Keratinocyte (primary cell): ENCODE results near the gene PKHD1. TPM values are rescaled to one million over a fixed set of nuclear protein-coding genes. Genes with fewer than 3 reads are reported as not detected.

ENCODE experiments used
- DNase-seq: peaks from one replicate; pipeline ENCODE4 v3.0.0-alpha.2; 2011; ENCODE audit warnings: low read depth, missing footprints, low spot score
- FAIRE-seq: peaks from 2 replicates; lab custom pipeline; 2011; peaks lifted over from hg19 to GRCh38; lab: Jason Lieb, UNC
- H2AFZ ChIP-seq: 2 replicates; pipeline ENCODE4 v1.6.0; 2012; ENCODE audit warnings: low read length, control low read depth, inconsistent platforms; ENCODE audit not compliant: control insufficient read depth
- H3K27ac ChIP-seq: 2 replicates; pipeline ENCODE4 v1.5.1; 2011; ENCODE audit warnings: low read length; ENCODE audit not compliant: control insufficient read depth, insufficient read depth
- H3K27me3 ChIP-seq: 3 replicates; pipeline ENCODE4 v1.6.0; 2011; ENCODE audit warnings: low read length; ENCODE audit not compliant: control insufficient read depth, insufficient read depth; ENCODE audit errors: extremely low read depth
- H3K36me3 ChIP-seq, 2 experiments: 2 replicates in 1 of 2; 3 replicates in 1 of 2; pipeline ENCODE4 v1.5.1; 2011; ENCODE audit warnings: low read length in 2 of 2, mild to moderate bottlenecking in 1 of 2; ENCODE audit not compliant: control insufficient read depth in 2 of 2, insufficient read depth in 2 of 2; ENCODE audit errors: extremely low read depth in 1 of 2
- H3K4me1 ChIP-seq: 3 replicates; pipeline ENCODE4 v1.5.1; 2011; ENCODE audit warnings: low read length; ENCODE audit not compliant: control insufficient read depth, insufficient read depth; ENCODE audit errors: extremely low read depth
- H3K4me2 ChIP-seq: 3 replicates; pipeline ENCODE4 v1.6.0; 2011; ENCODE audit warnings: low read depth, low read length; ENCODE audit not compliant: control insufficient read depth, insufficient read depth; ENCODE audit errors: extremely low read depth
- H3K4me3 ChIP-seq, 3 experiments: fragments of 200-600 bp in 1 of 3; sonication (generic) in 1 of 3; 2 replicates in 2 of 3; 3 replicates in 1 of 3; pipeline ENCODE4 v1.5.1; 2011 to 2016; ENCODE audit warnings: low read length in 3 of 3, mild to moderate bottlenecking in 3 of 3, control low read depth in 2 of 3, inconsistent platforms in 1 of 3, low read depth in 1 of 3, mixed read lengths in 1 of 3, mixed run types in 1 of 3, moderate library complexity in 1 of 3; ENCODE audit not compliant: control insufficient read depth in 2 of 3, insufficient read depth in 2 of 3; ENCODE audit errors: extremely low read depth in 1 of 3
- H3K79me2 ChIP-seq: 2 replicates; pipeline ENCODE4 v1.6.0; 2012; ENCODE audit warnings: low read length; ENCODE audit not compliant: control insufficient read depth, insufficient read depth
- H3K9ac ChIP-seq: 3 replicates; pipeline ENCODE4 v1.6.0; 2011; ENCODE audit warnings: low read length; ENCODE audit not compliant: control insufficient read depth, insufficient read depth; ENCODE audit errors: extremely low read depth
- H3K9me1 ChIP-seq: 3 replicates; pipeline ENCODE4 v1.6.0; 2011; ENCODE audit warnings: low read length; ENCODE audit not compliant: control insufficient read depth, insufficient read depth; ENCODE audit errors: extremely low read depth
- H3K9me3 ChIP-seq: 2 replicates; pipeline ENCODE4 v1.5.1; 2012; ENCODE audit warnings: low read depth, low read length; ENCODE audit not compliant: control insufficient read depth
- H4K20me1 ChIP-seq: 3 replicates; pipeline ENCODE4 v1.6.0; 2011; ENCODE audit warnings: low read length; ENCODE audit not compliant: control insufficient read depth, insufficient read depth; ENCODE audit errors: extremely low read depth
- CTCF ChIP-seq, 3 experiments: IDR thresholded peaks in 1 of 3; conservative IDR thresholded peaks in 1 of 3; optimal IDR thresholded peaks in 1 of 3; 2 replicates in 2 of 3; 3 replicates in 1 of 3; pipeline versions ENCODE3 to v1.5.1; 2011; ENCODE audit warnings: low read length in 3 of 3, mild to moderate bottlenecking in 3 of 3, moderate library complexity in 2 of 3, control low read depth in 1 of 3, inconsistent platforms in 1 of 3; ENCODE audit not compliant: insufficient read depth in 2 of 3; ENCODE audit errors: extremely low read depth in 1 of 3
- EZH2 ChIP-seq: IDR thresholded peaks from one replicate; pipeline ENCODE4 v1.6.1; 2012; ENCODE audit warnings: inconsistent platforms, mild to moderate bottlenecking, low read length, moderate library complexity
- dilution Hi-C: fragments of 300-500 bp; cut with MboI; formaldehyde crosslinking; loops from one replicate; pipeline ENCODE4 v1.7.0; 2020; ENCODE audit warnings: low sequenced_read_pairs; ENCODE audit not compliant: extremely low pct_ligation_motif_present
- polyA plus RNA-seq, 5 experiments: library from polyadenylated mRNA; depleted of rRNA in 3 of 5; stranded (reverse) in 3 of 5; stranded (forward) in 1 of 5; unstranded in 1 of 5; fragments of >200 nt; gene quantifications; 1 replicate in 1 of 5; 2 replicates in 3 of 5; 3 replicates in 1 of 5; pipeline versions ENCODE4 v1.2.1 to v1.2.3, GENCODE V29; 2011 to 2012; ENCODE audit warnings: missing spikeins in 2 of 5, low read depth in 1 of 5, low replicate concordance in 1 of 5

The PKHD1 gene
- polyA plus RNA-seq, 1 donor (not counting 4 experiments of a cell fraction or from before 2014, with no cell fraction given), result under 0.01 TPM

GRCh38 chr6:51675020-51675921 lies 412.1 kb downstream of the PKHD1 start:
- H3K79me2 ChIP-seq, result no peaks in the 10 kb centered on the region
- H3K4me3 ChIP-seq, result no peak overlapping the region
- no peak overlapping the region for H3K27ac ChIP-seq
- no peak for FAIRE-seq
- dilution Hi-C loops, result no loop called here
- no peak overlapping the region for H3K4me2 ChIP-seq
- no peak overlapping the region for H3K9ac ChIP-seq
- H4K20me1 ChIP-seq, result no peaks in the 10 kb centered on the region
- H3K9me1 ChIP-seq, result no peaks in the 10 kb centered on the region
- no peaks in the 10 kb centered on the region for H3K9me3 ChIP-seq
- H2AFZ ChIP-seq, result no peak overlapping the region
- DNase-seq, result no peak
- peaks cover 10% of the 10 kb centered on the region for H3K4me1 ChIP-seq
- H3K36me3 ChIP-seq, result no peaks in the 10 kb centered on the region
- no peaks in the 10 kb centered on the region for H3K27me3 ChIP-seq
- TF ChIP-seq CTCF (optimal IDR thresholded peaks at IDR 0.05 in 1 of 3, IDR thresholded peaks at IDR 0.05 in 1 of 3, conservative IDR thresholded peaks at IDR 0.05 in 1 of 3; ENCODE audit: extremely low read depth in 1 of 3, insufficient read depth in 2 of 3, low read length in 3 of 3), result no peak
- TF ChIP-seq EZH2, result no peak

- H3K36me3 ChIP-seq, result no peaks in the 10 kb centered on the region
- no peaks in the 10 kb centered on the region for H3K9me1 ChIP-seq
- H3K4me1 ChIP-seq, result no peaks in the 10 kb centered on the region
- no peak overlapping the region for H3K9ac ChIP-seq
- H4K20me1 ChIP-seq, result no peaks in the 10 kb centered on the region
- TF ChIP-seq EZH2 (no peak), CTCF (optimal IDR thresholded peaks at IDR 0.05 in 1 of 3, IDR thresholded peaks at IDR 0.05 in 1 of 3, conservative IDR thresholded peaks at IDR 0.05 in 1 of 3; ENCODE audit: extremely low read depth in 1 of 3, insufficient read depth in 2 of 3, low read length in 3 of 3) (no peak)
- no peaks in the 10 kb centered on the region for H3K9me3 ChIP-seq
- DNase-seq (no peak), FAIRE-seq (no peak)
- H2AFZ ChIP-seq, result no peak overlapping the region
- dilution Hi-C loops, result no loop called here
- no peaks in the 10 kb centered on the region for H3K79me2 ChIP-seq
- H3K27ac ChIP-seq, result no peak overlapping the region
- H3K4me3 ChIP-seq, result no peak overlapping the region
- no peaks in the 10 kb centered on the region for H3K27me3 ChIP-seq
- no peak overlapping the region for H3K4me2 ChIP-seq
Observed at GRCh38 chr6:51663525-51663924, 423.9 kb downstream of the PKHD1 start.
